VCaP (cell line): ENCODE measurements around the gene LMBRD1.
A peak's percentile ranks its signal among the peaks of the same experiment; 100 is the strongest.

ENCODE experiments used
- H3K27ac ChIP-seq: fragments of 450-650 bp; 2 replicates; pipeline ENCODE4 v1.5.1; 2017
- TF ChIP-seq, protein P1 (sequence below): fragments of 450-650 bp; conservative IDR thresholded peaks from 2 replicates; pipeline ENCODE4 v1.5.1; 2017; ENCODE audit warnings: mild to moderate bottlenecking, moderate library complexity

The LMBRD1 gene

DNA sequence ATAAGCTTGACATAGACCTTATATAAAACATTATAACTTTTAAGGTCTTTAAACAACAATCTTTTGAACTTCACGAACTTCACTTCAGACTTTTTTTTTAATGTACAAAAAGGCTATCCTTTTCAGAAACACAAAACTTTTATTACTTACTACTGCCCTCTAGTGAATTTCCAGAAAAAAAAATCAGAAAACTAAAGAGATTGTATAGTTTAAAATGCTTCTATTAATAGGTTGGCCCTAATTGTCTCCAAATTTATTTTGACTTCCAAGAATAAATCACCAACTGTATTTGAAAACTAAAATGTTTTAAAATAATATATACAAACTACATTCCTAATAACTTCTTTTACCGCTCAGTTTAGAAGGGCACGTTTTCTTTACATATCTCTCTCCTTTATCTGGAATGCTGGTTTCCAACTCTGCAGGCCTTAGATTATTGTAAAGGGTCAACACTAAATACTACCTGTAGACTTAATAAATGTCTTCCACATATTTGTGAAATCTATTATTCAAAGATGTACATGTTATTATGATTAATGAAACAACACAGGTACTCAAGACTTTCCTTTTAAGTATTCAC, 66.8 kb downstream of the LMBRD1 start:
- TF ChIP-seq, protein P1, sequence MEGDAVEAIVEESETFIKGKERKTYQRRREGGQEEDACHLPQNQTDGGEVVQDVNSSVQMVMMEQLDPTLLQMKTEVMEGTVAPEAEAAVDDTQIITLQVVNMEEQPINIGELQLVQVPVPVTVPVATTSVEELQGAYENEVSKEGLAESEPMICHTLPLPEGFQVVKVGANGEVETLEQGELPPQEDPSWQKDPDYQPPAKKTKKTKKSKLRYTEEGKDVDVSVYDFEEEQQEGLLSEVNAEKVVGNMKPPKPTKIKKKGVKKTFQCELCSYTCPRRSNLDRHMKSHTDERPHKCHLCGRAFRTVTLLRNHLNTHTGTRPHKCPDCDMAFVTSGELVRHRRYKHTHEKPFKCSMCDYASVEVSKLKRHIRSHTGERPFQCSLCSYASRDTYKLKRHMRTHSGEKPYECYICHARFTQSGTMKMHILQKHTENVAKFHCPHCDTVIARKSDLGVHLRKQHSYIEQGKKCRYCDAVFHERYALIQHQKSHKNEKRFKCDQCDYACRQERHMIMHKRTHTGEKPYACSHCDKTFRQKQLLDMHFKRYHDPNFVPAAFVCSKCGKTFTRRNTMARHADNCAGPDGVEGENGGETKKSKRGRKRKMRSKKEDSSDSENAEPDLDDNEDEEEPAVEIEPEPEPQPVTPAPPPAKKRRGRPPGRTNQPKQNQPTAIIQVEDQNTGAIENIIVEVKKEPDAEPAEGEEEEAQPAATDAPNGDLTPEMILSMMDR: peak; percentile 65
- H3K27ac ChIP-seq: no peak overlapping the region

DNA sequence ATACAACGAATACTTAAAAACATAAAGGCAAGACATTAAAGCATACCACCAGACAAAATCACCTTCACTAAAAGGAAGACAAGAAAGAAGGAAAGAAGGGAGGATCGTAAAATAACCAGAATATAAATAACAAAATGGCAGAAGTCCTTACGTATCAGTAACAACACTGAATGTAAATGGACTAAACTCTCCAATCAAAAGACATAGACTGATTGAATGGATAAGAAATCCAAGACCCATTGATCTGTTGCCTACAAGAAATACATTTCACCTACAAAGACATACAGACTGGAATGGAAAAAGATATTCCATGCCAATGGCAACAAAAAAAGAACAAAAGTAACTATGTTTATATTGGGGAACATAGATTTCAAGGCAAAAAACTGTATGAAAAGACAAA, 74.1 kb downstream of the LMBRD1 start:
- no peak overlapping the region for H3K27ac ChIP-seq
- TF ChIP-seq, protein P1: no peak

DNA sequence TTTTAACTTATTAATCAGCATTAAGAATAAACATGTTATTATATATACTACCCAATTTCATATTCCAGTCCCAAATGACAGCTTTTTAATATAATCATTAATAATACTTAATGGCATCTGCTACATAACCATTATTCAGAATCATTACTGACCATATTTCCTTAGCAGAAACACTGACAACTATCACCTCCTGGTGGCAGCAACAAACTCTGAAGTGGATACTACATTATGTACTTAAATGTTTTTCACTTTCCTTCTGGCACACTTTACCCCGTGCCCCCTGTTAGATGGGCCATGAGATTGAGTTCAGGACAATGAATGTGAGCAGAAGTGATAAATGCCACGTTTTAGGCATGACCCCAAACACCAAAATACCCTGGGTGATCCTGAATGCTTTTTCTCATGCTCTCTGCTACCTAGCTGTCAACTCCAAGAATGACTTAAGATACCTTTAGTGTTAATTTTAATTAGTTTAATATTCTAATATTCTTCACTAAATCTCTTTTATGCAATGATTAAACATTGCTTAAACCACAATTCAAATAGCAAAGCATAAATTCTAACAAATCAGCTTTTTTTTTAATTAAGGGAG, 77.1 kb downstream of the LMBRD1 start:
- TF ChIP-seq, protein P1: peak; percentile 80
- no peak overlapping the region for H3K27ac ChIP-seq

DNA sequence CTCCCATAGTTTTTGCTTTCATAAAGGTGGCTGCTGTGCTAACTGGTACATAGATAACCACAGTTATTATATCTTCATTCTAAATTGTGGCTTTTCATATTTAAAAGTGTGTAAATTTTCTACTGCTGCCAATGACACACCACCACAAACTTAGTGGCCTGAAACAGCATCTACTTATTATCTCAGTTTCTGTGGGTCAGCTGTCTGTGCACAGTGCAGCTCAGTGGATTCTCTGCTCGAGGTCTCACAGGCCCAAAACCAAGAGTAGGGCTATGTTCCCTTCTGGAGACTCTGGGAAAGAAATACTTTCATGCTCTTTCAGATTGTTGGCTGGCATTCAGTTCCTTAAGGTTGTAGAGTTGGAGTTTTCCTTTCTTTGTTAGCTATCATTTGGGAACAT, 90.1 kb downstream of the LMBRD1 start:
- TF ChIP-seq, protein P1: no peak
- no peak overlapping the region for H3K27ac ChIP-seq

DNA sequence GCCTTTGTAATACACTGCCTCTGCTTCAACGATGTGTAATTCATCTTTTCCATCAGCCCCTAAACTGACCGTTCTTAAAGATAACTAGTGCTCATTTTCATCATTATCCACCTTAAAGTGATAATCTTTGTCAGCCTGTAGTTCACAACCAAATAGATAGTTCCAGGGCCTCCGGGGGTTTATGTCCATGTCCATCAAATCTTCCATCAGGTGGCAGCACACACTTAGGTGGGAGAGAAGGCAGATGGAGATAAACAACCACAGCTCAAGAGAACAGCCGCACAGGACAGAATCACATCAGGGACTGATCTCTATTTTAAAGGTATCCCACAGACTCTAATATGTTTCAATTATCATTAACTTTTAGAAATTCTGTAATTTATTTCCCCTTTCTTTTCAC, 90.9 kb downstream of the LMBRD1 start:
- no peak overlapping the region for H3K27ac ChIP-seq
- TF ChIP-seq, protein P1: peak; percentile 22; the same call in 1 of the 2 replicates

DNA sequence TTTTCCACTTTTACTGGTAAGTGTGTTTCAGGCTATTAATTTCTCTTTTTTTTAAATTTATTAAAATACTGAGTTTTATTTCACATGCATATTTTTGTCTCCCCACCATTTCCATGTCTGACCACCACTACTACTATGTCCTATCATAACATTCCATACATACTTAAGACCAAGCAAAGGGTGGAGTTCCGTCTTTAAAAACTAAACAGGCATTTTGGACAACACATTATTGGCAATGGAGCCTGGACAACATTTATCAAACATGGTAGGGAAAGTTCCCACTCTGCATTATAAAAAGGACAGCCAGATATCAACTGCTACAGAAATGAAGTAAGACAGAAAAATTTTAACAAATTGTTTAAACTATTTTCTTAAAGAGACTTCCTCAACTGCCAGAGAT, 91.9 kb downstream of the LMBRD1 start:
- TF ChIP-seq, protein P1: no peak

DNA sequence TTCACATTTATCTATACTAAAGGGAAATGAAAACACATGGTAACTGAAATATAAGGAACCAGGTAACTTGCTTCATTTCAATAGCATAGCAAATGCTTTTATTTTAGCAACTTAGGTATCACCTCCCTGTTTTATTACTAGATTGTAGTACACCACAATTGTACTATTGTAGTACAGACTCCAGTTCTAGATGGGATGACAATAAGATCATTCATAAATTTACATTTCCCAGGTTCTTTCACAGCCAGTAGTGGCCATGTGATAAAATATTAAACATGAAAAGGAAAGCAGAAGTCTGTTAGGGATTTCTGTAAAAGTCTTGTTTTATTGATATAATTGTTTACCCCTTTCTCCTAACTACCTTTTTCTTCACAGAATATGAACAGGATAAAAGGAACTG, 97.2 kb downstream of the LMBRD1 start:
- no peak overlapping the region for H3K27ac ChIP-seq
- TF ChIP-seq, protein P1: no peak

More for the DNA sequence above, 91.9 kb downstream of the LMBRD1 start:
- H3K27ac ChIP-seq: no peak overlapping the region
